HG03097 (cell line): ENCODE measurements around the gene VEGFA.
"Not testable (repeated sequence)": the region's sequence is repeated elsewhere in the genome, so short reads cannot be mapped to it uniquely, and the experiment has no call there.

ENCODE experiments used
- ATAC-seq: cut with Tn5 transposase; IDR thresholded peaks from one replicate; pipeline ENCODE4 v1.9.1; 2021; ENCODE audit not compliant: unreplicated experiment, low FRiP score

Gene VEGFA

DNA sequence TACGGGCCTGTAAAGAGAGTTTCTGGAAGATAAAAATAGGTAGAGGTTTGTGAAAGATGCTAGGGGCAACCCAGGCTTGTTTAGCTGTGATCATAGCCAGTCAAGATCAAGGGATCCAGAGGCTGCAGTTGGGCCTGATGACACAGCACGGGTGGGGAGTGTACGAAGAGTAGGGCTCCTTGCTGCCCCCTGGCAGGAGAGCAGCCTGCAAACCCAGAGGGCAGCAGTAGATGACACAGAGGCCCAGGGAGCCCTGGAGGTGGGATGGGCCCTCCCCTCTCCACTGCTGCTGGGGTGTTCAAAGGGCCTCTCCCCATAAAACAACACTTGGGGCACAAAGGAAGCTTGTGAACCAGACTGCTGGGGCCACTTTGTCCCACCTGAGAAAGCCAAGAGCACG is 47.2 kb downstream of the VEGFA start:
- no peak for ATAC-seq

GRCh38 chr6:43818973-43819372 is 49.0 kb downstream of the VEGFA start:
- not testable (repeated sequence) for ATAC-seq

DNA sequence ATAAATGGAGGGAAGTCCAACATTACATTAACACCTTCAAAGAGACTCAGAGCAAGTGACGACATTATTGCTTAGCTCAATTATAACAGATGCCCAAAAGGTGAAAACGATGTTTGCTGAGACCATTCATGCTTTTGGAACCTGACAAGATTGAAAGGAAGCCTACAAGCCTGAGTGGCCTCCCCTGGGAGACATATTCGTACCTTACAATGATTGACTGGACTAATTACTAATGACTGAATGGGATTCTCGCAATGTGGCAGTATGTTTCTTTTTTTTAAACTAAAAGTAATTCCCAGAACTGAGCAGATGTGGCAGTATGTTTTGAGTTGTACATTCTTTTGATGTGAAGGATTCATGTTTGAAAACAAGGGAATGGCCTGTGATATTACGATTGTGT is 49.9 kb downstream of the VEGFA start:
- ATAC-seq = no peak

DNA sequence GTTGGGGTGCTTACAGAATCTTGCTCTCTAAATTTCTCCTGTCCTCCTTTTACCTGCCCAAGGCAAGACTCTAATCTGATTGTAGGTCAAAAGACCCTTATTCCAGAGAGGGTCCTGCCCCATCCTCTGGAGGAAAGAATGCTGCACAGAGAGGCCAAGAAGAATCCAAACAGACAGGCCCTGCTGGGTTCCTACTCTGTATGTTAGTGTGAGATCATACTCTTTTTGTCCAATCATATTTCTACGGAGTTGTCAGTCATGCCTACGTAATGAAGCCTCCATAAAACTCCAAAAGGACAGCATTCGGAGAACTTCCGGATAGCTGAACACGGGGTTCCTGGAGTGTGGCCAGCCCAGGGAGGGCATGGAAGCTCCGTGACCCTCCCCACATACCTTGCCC is 50.5 kb downstream of the VEGFA start:
- no peak for ATAC-seq

GRCh38 chr6:43821101-43821886 is 51.3 kb downstream of the VEGFA start:
- no peak for ATAC-seq

- ATAC-seq = no peak
These were observed 53.4 kb downstream of the VEGFA start for GRCh38 chr6:43823390-43823789.

GRCh38 chr6:43823879-43824702 is 54.1 kb downstream of the VEGFA start:
- ATAC-seq = no peak

DNA sequence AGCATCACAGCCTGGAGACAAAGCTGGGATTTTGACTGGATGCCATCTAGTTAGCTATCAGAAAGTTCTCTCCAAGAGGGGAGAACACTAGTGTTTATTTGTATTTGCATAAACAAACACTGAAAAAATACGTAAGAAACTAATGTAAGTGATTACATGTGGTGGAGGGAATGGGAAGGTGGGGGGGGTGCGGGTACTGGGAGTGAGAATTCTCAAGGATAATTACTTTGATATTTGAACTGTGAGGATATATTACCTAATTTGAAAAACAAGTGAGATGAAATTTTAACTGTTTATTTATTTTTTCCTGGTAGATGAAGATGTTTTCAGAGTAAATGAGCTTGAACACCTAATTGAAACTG is 54.7 kb downstream of the VEGFA start:
- ATAC-seq = no peak

GRCh38 chr6:43825187-43826115 is 55.4 kb downstream of the VEGFA start:
- ATAC-seq = no peak

DNA sequence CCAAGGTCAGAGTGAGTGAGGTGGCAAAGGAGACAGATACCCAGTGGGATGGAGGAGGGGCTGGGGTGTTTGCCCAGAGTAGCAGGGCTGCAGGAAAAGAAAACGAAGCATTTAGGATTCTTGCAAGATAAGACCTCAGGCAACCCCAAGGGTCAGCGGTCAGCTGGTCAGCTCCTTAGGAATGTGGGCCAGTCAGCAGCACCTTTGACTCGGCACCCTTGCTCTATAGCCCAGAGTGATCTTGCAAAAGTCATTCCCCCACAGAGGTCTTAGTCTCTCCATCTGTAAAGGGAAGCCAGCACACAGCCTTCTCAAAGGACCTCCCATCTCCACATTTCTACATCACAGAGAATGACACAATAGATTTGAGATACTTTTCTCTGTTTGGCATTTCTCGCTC is 56.7 kb downstream of the VEGFA start:
- ATAC-seq = no peak

- ATAC-seq = no peak
These were observed 57.9 kb downstream of the VEGFA start for GRCh38 chr6:43827898-43828297.

DNA sequence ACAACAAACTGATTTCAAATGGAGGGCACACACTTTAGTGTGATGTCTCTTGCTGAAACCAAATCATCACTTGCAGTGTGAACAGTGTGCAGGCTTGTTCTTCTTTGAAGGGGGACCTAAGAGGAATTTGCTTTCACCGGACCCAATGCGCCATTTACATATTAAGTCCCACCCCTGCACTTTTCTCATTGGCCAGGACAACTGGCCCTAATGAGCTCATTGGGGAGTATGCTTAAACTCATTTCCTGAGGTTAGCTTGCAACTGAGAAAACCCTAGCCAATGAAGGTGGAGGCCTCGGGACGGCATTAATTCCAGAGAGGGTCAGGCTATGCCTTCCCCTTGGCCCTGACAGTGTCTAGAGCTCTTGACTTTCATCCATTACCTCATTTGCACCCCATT is 58.7 kb downstream of the VEGFA start:
- no peak for ATAC-seq

GRCh38 chr6:43829470-43829869 is 59.5 kb downstream of the VEGFA start:
- ATAC-seq = no peak

DNA sequence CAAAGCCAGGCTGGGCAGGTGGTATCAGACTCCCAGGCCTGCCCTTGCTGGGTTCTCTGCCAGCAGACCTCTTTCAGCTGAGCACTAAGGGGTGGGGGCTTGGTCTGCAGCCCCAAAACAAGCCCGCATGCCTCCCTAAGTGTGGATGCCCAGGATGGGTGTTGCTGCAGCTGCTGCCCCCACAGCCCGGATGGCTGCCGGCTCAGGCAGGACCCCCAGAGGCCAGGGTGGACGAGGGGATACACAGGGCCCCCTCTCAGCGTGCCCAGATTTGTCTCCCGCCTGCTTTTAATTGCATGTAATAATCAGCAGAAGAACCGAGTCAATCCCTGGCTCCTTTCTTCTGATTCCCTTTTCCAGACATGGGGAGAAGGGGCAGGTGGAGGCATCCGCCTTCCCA is 60.8 kb downstream of the VEGFA start:
- ATAC-seq = no peak

- ATAC-seq = no peak
These were observed 61.2 kb downstream of the VEGFA start for GRCh38 chr6:43831191-43831590.

DNA sequence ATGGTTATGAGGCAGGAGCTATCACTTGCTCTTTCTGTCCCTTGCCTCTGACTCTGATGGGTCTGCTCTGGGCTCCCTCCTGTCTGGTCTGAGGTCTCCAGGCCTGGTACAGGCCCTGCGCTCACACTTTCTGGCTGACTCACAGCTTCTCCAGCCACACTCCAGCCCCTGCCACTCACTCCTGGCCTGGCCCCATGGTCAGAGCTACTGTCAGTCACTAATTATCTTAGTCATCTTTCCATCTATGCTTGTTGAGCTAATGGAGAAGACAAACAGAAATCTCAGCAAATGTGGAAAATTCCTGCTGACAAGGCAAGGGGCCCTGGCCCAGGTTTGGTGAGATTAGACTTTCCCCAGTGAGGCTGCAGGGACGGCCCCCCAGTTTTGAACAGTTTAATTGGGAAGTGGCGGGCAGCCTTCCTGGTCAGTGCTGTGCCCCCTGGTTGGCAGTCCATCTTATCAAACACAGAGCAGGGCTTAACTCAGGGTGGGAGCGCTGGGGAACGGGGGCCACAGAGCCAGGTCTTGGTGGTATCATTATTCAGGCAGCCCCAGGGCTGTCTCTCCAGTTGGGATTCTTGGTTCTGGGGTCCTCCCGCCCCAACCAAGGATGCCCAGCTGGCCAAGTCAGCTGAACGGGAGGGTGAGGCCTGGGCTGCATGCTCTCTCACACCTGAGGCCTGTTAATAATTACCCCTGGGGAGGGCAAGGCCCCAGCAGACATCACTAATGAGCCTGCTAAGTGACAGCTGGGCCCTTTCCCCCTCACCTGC is 63.4 kb downstream of the VEGFA start:
- ATAC-seq = no peak

DNA sequence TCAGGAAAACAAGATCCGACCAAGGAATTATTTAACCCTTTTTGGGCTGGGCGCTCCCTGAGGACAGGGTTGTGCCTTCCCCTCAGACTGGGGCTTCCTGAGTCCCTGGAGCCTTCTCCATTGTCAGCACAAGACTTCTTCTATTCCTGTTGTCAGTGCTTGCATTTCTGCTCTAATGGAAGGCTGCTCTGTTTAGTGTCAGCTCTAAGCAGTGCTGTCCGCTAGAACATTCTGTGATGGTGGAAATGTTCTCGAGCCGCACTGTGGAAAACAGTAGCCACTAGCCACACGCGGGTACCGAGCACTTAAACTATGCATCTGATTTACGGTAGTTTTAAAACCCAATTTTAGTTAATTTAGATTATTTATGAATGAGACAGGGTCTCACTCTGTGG is 64.0 kb downstream of the VEGFA start:
- no peak for ATAC-seq

DNA sequence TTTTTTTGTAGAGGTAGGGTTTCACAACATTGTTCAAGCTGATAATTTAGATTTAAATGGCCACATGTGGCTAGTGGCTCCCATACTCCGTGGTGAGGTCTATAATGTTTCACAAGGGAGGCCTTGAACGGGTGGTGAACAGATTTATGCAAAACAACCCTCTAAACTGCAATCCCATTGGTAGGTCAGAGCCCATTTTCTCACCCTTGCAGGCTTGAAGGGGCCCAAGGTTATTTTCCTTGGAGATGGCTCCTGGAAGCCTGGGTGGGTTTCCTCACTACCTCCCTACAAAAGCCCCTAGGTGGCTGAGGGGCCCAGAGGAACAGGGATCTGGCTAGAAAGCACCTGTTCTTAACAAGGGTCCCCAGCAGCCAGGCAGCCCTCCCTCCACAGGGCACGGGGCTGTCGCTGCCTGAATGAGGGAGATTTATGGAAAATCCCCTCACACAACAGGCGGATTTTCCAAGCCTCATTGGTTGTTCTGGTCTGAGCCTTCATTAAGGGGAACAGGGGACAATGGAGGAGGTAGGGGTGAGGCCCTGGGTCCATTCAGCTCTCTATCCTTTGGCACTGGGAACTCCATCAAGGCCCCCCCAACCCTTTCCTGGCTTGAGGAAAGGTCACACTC is 64.6 kb downstream of the VEGFA start:
- ATAC-seq = no peak

GRCh38 chr6:43835872-43836419 is 65.9 kb downstream of the VEGFA start:
- no peak for ATAC-seq
